SK-N-SH (cell line): ENCODE results near the gene GCH1.

Source experiments
- MXI1 ChIP-seq: IDR thresholded peaks from 2 replicates; pipeline ENCODE4 v1.6.1; 2012; ENCODE audit warnings: mild to moderate bottlenecking, low read depth, low read length, improper control_type of control experiment
- POLR2AphosphoS5 ChIP-seq: IDR thresholded peaks from 2 replicates; pipeline ENCODE4 v1.6.1; 2012; ENCODE audit warnings: low read depth, low read length

- no peak for TF ChIP-seq POLR2AphosphoS5
- no peak for TF ChIP-seq MXI1
Observed at GRCh38 chr14:54933006-54933405, 30.4 kb upstream of the GCH1 start.
